Activated CD4-positive, alpha-beta T cell treated with anti-CD3 and anti-CD28 coated beads, Interleukin-2, amount 50 U/mL, for 48 hours (primary cell): ENCODE measurements around the gene NCAPD2.

Experiments used
- DNase-seq, 2 experiments: peaks; one replicate each; pipeline ENCODE4 v3.0.0-alpha.2; 2020

NCAPD2 gene

DNA sequence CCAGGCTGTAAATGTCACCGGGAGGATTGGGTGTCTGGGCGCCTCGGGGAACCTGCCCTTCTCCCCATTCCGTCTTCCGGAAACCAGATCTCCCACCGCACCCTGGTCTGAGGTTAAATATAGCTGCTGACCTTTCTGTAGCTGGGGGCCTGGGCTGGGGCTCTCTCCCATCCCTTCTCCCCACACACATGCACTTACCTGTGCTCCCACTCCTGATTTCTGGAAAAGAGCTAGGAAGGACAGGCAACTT is 41.7 kb downstream of the NCAPD2 start:
- DNase-seq, result no peak

DNA sequence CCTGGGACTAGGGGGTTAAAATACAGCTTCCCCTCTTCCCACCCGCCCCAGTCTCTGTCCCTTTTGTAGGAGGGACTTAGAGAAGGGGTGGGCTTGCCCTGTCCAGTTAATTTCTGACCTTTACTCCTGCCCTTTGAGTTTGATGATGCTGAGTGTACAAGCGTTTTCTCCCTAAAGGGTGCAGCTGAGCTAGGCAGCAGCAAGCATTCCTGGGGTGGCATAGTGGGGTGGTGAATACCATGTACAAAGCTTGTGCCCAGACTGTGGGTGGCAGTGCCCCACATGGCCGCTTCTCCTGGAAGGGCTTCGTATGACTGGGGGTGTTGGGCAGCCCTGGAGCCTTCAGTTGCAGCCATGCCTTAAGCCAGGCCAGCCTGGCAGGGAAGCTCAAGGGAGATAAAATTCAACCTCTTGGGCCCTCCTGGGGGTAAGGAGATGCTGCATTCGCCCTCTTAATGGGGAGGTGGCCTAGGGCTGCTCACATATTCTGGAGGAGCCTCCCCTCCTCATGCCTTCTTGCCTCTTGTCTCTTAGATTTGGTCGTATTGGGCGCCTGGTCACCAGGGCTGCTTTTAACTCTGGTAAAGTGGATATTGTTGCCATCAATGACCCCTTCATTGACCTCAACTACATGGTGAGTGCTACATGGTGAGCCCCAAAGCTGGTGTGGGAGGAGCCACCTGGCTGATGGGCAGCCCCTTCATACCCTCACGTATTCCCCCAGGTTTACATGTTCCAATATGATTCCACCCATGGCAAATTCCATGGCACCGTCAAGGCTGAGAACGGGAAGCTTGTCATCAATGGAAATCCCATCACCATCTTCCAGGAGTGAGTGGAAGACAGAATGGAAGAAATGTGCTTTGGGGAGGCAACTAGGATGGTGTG is 42.3 kb downstream of the NCAPD2 start:
- DNase-seq, result peak; percentile 26 to 29

DNA sequence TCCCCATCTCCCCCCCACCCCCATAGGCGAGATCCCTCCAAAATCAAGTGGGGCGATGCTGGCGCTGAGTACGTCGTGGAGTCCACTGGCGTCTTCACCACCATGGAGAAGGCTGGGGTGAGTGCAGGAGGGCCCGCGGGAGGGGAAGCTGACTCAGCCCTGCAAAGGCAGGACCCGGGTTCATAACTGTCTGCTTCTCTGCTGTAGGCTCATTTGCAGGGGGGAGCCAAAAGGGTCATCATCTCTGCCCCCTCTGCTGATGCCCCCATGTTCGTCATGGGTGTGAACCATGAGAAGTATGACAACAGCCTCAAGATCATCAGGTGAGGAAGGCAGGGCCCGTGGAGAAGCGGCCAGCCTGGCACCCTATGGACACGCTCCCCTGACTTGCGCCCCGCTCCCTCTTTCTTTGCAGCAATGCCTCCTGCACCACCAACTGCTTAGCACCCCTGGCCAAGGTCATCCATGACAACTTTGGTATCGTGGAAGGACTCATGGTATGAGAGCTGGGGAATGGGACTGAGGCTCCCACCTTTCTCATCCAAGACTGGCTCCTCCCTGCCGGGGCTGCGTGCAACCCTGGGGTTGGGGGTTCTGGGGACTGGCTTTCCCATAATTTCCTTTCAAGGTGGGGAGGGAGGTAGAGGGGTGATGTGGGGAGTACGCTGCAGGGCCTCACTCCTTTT is 43.1 kb downstream of the NCAPD2 start:
- DNase-seq, result peak; percentile 40 to 41

DNA sequence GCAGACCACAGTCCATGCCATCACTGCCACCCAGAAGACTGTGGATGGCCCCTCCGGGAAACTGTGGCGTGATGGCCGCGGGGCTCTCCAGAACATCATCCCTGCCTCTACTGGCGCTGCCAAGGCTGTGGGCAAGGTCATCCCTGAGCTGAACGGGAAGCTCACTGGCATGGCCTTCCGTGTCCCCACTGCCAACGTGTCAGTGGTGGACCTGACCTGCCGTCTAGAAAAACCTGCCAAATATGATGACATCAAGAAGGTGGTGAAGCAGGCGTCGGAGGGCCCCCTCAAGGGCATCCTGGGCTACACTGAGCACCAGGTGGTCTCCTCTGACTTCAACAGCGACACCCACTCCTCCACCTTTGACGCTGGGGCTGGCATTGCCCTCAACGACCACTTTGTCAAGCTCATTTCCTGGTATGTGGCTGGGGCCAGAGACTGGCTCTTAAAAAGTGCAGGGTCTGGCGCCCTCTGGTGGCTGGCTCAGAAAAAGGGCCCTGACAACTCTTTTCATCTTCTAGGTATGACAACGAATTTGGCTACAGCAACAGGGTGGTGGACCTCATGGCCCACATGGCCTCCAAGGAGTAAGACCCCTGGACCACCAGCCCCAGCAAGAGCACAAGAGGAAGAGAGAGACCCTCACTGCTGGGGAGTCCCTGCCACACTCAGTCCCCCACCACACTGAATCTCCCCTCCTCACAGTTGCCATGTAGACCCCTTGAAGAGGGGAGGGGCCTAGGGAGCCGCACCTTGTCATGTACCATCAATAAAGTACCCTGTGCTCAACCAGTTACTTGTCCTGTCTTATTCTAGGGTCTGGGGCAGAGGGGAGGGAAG is 43.9 kb downstream of the NCAPD2 start:
- DNase-seq, result peak; percentile 84 to 87

DNA sequence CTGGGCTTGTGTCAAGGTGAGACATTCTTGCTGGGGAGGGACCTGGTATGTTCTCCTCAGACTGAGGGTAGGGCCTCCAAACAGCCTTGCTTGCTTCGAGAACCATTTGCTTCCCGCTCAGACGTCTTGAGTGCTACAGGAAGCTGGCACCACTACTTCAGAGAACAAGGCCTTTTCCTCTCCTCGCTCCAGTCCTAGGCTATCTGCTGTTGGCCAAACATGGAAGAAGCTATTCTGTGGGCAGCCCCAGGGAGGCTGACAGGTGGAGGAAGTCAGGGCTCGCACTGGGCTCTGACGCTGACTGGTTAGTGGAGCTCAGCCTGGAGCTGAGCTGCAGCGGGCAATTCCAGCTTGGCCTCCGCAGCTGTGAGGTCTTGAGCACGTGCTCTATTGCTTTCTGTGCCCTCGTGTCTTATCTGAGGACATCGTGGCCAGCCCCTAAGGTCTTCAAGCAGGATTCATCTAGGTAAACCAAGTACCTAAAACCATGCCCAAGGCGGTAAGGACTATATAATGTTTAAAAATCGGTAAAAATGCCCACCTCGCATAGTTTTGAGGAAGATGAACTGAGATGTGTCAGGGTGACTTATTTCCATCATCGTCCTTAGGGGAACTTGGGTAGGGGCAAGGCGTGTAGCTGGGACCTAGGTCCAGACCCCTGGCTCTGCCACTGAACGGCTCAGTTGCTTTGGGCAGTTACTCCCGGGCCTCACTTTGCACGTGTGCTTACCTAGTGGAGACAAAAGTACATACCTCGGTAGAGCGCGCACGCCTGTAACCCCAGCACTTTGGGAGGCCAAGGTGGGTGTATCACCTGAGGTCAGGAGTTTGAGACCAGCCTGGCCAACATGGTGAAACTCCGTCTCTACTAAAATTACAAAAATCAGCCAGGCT is 44.8 kb downstream of the NCAPD2 start:
- peak; percentile 59 to 67 for DNase-seq

DNA sequence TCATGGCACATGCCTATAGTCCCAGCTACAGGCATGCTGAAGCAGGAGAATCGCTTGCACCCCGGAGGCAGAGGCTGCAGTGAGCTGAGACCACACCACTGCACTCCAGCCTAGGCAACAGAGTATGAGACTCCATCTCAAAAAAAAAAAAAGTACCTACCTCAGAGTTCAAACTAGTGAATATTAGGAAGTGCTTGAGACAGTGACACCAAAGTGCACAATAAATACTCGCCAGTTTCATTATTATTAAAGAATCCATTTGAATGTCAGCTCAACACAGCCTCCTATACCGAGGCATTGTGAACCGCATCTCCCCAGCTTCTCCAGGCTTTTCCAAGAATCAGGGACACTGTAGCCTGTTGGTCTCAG is 45.4 kb downstream of the NCAPD2 start:
- no peak for DNase-seq

DNA sequence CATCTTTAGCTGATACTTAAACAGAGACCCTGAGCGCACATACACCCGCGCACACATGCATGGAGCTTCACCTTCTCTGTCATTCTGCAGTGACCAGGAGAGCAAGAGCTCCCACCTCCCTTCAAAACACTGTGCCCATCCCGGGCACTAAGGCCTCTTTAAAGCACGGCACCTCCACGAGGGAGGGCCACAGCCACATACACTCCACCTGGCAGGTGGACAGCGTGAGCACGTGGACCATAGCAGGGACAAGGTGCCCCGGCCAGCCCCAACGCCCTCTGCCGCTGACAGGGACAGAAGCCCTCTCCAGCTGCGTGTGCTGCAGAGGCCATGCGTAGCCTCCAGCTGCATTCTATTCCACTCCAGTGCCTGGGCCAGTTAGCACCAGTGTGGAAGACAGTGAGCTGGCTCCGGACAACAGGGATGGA is 45.8 kb downstream of the NCAPD2 start:
- peak; percentile 17 to 30 for DNase-seq

DNA sequence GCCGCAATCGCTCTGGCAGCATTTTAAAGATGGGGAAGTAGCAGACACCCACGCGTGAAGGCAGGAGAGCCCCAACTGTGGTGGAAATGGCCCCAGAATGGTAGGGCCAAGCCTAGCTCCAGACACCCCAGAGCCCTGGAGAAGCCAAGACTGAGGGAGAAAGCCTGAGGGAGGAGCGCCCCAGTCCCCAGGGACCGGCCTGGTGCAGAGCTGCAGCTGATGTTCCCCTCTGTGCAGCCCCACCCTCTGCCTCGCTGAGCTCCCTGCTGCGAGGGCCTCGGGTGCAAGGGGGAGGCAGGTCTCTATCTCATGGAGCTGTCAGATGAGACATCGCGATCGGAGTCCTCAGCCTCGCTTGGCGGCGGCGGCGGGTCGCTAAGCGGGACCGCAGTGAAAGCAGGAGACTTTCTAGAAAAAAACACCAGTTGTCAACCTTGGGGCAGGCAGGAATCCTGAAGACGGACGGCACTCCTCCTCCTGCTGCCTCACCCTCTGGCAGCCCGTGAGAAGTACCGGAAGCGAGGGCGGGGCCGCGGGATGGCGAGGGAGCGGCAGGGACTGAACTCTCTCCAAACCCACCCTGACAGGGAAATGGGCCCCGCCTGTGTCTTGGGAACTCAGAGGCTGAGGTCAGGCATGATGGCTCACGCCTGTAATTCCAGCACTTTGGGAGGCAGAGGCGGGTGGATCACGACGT is 46.4 kb downstream of the NCAPD2 start:
- DNase-seq, result peak; percentile 62 to 69

DNA sequence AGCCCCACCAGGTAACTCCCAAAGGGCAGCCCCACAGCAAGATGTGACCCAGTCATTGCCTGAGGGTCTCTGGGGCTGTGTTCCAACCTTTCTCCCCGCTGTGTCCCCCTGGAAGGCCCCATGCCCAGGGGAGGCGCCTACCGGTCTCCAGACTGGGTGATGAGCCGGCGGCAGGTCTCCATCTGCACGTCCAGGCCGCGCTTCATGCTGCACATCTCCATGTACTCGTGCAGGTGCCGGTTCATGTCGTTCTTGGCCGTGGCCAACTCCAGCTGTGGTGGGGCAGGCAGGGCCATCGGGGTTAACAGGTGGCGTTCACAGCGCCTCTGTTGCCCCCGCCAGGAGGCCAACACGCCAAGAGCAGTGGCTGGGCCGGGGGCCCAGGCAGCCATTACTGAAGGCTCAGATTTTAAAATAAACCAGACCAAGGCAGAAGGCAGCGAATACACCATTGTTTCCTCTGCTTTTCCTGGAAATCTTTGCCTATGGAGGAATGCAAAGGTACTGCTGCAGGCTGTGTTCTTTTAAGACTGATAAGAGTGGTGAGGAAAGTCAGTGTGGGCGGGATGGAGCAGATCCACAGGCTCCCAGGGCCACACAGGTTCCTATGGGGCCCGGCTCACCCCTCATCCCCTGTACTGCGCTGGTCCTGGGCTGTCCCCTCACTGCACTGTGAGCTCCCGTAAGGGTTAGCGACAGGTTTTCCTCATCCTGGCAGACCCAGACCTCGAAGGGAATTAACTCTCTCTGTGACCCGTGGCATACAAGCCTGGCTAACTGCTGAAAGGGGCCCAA is 47.7 kb downstream of the NCAPD2 start:
- DNase-seq, result no peak

DNA sequence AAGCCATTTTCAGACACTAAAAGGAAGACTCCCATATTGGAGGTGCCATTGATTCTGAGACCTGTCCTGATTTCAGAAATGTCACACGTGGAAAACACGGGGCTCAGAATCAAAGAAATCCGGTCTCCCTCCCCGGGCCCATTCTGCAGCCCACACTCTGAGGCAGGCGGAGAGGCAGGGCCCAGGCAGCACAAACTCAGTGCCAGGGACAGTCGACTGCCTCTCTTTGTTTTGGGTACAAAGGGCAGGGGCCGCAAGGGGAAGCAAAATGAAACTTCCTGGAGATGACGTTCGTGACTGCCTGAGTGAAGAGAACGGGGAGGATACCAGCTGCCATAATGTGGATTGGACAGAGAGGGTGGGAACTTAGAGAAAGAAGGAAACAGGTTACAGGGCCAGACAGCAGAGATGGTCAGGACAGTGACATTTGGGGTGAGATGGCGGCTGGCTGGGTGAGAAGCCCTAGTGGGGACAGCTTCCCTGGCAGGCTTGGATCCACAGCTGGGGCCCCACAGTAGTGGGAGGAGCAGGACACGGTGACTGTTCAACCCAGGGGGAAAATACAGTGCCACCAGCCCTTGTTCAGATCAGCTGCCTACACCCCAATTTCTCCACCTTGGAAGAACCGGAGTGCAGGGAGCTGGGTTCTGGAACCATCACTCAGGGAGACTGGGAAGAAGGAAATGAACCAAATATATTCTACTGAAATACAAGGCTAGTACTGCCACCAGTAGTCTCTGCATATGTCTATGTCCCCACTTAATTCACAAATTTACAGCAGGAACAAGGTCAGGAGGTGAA is 48.5 kb downstream of the NCAPD2 start:
- DNase-seq, result no peak

DNA sequence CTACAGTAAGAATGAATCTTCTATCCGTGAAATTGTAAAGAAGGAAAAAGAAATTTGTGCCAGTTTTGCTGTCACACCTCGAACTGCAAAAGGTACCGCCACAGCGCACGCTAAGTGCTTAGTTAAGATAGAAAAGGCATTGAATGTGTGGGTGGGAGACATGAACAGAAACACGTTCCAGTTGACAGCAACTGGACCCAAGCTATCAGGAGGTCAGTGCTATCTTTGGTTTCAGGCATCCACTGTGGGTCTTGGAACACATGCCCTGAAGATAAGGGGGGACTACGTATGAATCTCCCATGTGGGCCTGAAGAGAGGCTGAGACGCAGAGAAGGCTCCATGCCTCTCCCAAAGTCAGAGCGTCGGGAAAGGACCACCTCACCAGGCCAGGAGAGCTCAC is 52.1 kb downstream of the NCAPD2 start:
- no peak for DNase-seq

DNA sequence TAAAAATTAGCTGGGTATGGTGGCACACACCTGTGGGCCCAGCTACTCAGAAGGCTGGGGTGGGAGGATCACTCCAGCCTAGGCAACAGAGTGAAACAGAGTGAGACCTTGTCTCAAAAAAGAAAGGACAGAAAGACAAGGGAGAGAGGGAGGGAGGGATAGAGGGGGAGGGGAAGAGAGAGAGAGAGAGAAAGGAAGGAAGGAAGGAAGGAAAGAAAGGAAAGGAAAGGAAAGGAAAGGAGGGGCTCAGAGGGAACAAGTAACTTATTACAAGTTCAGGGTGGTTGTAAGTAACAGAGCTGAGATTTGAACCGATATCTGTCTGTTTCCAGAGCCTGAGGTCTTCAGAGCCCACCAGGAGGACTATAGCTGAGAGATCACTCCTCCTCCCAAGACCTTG is 53.7 kb downstream of the NCAPD2 start:
- DNase-seq, result no peak

DNA sequence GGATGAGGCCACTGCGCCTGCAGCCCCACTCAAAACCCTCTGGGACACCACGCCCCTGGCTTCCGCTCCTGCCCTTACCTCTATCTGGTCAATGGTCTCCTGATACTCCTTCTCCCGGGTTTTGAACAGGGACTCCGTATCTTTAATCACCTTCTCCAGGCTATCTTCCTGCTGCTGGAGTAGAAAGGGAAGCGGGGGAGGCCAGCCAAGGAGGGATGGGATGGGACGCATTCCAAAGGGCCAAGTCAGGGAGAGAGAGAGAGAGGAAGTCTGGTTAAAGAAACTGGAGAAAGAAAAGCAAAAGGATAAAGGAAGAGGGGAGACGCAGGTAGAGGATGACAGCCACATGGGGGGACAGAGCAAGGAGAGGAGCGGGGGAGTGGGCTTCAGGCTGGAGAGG is 54.1 kb downstream of the NCAPD2 start:
- no peak for DNase-seq

DNA sequence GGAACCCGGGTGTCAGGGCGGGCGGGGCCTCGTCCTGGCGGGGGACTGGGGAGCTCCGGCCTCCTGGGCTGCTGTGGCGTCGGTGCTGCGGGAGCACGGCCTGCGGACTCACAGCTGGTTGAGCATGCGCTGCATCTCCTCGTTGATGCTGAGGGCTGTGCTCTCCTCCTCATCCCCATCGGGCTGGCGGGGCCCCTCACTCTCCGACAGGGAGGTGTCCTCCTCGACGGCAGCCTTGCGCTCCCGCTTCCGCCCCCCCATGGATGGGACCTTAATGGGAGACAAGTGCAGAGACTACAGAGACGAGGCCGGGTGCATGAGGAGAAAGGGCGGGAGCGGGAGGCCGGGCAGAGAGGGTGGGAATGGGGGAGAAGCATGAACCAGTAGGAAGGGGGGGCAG is 54.7 kb downstream of the NCAPD2 start:
- no peak for DNase-seq

DNA sequence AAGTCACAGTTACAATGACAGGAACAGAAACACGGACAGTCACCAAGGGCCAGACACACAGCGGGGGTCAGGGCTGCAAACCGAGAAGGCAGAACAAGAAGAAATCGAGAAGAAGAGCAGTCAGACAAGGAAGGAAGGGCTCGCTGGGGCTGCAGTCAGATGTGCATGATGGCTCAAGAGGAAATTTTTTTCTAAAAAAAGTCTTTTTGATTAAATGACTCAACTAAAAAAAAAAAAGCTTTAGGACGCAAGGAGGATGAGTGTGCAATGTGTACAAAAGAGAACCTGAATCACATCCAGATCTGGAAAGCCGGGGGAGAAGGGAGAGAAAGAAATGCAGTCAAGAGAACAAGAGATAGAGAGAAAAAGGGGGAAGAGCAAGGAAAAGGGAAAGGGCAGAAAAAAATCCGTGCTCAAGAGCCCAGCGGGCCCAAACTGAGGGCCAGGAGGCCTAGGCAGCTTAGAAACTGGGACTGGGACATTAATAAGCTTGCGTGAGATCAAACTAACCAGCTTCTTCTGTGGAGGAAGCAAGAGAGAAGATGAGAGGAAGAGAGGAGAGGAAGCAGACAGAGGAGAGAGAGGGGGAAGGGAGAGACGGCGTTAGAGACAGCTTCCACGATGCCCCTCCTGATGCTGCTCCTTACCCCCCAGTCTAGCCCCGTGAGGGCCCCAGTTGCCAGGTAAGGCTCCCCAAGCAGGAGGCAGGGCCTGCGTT is 55.2 kb downstream of the NCAPD2 start:
- no peak for DNase-seq

DNA sequence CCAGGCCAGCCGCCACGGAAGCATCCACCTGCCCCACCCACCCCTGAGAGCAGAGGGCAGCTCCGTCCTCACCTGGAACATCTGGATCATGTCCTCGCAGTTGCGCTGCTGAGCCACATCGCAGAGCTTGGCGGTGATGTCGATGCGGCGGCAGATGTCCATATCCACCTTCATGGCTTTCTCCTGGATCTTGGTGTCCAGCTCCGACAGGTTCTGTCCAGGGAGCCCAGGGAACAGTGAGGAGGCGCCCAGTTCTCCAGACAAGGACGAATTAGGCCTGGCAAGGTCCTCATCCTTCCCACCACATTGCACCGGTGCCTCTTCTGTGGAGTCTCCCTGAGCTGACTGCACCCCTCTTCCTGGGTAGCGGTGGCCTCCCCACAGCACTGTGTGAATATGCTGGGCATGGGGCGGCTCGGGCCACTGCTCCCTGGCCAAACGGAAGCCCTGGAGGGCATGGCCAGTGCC is 55.8 kb downstream of the NCAPD2 start:
- no peak for DNase-seq

DNA sequence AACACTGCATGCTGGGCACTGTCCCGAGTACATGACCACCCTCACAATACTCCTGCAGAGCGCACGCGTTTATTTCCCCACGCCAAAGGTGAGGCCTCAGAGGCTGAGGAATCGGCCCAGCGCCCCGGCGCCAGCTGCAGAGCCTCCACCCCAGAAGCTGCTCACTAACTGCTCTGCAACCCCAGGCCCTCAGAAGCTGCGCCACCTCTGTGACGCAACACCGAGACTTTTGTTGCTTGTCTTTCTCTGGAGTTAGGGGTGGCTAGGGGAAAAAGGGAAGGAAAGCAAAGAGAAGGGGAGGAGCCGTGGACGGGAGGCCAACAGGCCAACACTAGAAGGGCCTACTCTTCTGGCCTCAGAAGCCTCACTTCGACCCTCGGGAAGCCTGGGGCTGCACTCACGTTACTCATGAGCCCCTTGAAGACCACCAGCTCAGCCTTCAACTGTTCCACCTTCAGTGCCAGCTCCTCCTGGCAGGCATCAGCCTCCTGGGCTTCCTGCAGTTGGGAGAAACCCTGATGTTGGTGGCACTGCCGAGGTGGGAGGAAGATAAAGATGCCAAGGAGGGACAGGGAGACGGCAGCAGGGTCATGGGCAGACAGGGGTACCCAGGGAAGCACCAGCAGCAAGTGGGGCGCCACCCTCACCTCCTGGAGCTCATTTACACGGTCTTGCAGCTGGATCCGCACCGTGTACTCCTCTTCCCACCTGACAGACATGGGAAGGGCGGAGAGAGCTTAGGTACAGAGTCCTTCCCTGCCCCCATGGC is 56.6 kb downstream of the NCAPD2 start:
- DNase-seq, result no peak

DNA sequence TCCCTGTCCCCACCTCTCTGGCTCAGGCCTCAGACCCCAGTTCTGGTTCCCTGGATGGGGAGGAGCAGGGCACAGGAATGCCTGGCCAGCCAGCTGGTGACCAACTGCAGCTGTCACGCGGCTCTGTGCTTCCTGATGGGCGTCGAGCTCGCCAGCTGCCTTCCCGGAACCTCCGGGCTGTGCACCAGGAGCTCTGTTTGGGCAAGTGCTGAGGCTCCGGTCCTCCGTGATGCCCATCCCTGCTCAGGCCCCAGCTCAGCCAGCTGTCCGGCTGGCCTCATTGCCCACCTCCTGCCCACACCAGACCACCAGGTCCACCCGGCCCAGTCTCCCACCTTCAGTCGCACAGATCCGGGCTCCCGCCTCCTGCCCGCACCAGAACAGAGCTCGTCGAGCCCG is 57.2 kb downstream of the NCAPD2 start:
- no peak for DNase-seq
